SK-N-SH treated with all-trans-retinoic acid at 6 μM for 48 hours (cell line): ENCODE data around the gene AHRR.
A peak's percentile ranks its signal among the peaks of the same experiment; 100 is the strongest.
"Not testable (repeated sequence)": the region's sequence is repeated elsewhere in the genome, so short reads cannot be mapped to it uniquely, and the experiment has no call there.

Experiments used
- ATAC-seq: fragments of 200-7000 bp; cut with Tn5 transposase; 3 replicates; pipeline ENCODE4 v1.9.1; 2020; ENCODE audit warnings: mild to moderate bottlenecking, moderate library complexity
- ARNTL ChIP-seq: fragments of 450-650 bp; formaldehyde crosslinking; IDR thresholded peaks from 2 replicates; pipeline ENCODE4 v1.5.0; 2020; ENCODE audit warnings: low read depth, mild to moderate bottlenecking, moderate library complexity, borderline replicate concordance
- CSDC2 ChIP-seq: fragments of 250-450 bp; sonication (Bioruptor Pico); IDR thresholded peaks from 2 replicates; pipeline ENCODE4 v1.5.0; 2020; ENCODE audit warnings: mild to moderate bottlenecking, moderate library complexity
- CSRNP3 ChIP-seq: fragments of 250-450 bp; sonication (Bioruptor Pico); IDR thresholded peaks from 2 replicates; pipeline ENCODE4 v1.5.1; 2021; ENCODE audit warnings: mild to moderate bottlenecking, moderate library complexity
- ESRRG ChIP-seq: fragments of 250-450 bp; sonication (Bioruptor Pico); IDR thresholded peaks from 2 replicates; pipeline ENCODE4 v1.6.1; 2021; ENCODE audit warnings: mild to moderate bottlenecking
- GLIS3 ChIP-seq: fragments of 250-450 bp; sonication (Bioruptor Pico); IDR thresholded peaks from 2 replicates; pipeline ENCODE4 v1.5.0; 2020; ENCODE audit warnings: mild to moderate bottlenecking, moderate library complexity
- ISL1 ChIP-seq: fragments of 250-450 bp; sonication (Bioruptor Pico); IDR thresholded peaks from 2 replicates; pipeline ENCODE4 v2.1.2; 2022; ENCODE audit warnings: mild to moderate bottlenecking, moderate library complexity
- PPARA ChIP-seq: fragments of 250-450 bp; sonication (Bioruptor Pico); IDR thresholded peaks from 2 replicates; pipeline ENCODE4 v1.5.0; 2020; ENCODE audit warnings: mild to moderate bottlenecking, borderline replicate concordance
- RARB ChIP-seq: fragments of 250-450 bp; sonication (Bioruptor Pico); IDR thresholded peaks from 2 replicates; pipeline ENCODE4 v1.8.0; 2021; ENCODE audit warnings: mild to moderate bottlenecking, moderate library complexity
- SNAI2 ChIP-seq: fragments of 250-450 bp; sonication (Bioruptor Pico); IDR thresholded peaks from 2 replicates; pipeline ENCODE4 v1.5.0; 2020; ENCODE audit warnings: mild to moderate bottlenecking, moderate library complexity
- TCF4 ChIP-seq: fragments of 250-450 bp; sonication (Bioruptor Pico); IDR thresholded peaks from 2 replicates; pipeline ENCODE4 v1.8.0; 2021; ENCODE audit warnings: mild to moderate bottlenecking, moderate library complexity, borderline replicate concordance
- TOX ChIP-seq: fragments of 250-450 bp; sonication (Bioruptor Pico); IDR thresholded peaks from 2 replicates; pipeline ENCODE4 v1.8.0; 2021; ENCODE audit warnings: mild to moderate bottlenecking, moderate library complexity, borderline replicate concordance
- ZC3H10 ChIP-seq: fragments of 250-450 bp; sonication (Bioruptor Pico); IDR thresholded peaks from 2 replicates; pipeline ENCODE4 v1.5.1; 2021; ENCODE audit warnings: mild to moderate bottlenecking, moderate library complexity
- ZFP3 ChIP-seq: fragments of 250-450 bp; sonication (Bioruptor Pico); IDR thresholded peaks from 2 replicates; pipeline ENCODE4 v1.5.0; 2020; ENCODE audit warnings: mild to moderate bottlenecking, moderate library complexity
- ZFP30 ChIP-seq: fragments of 450-650 bp; formaldehyde crosslinking; IDR thresholded peaks from 2 replicates; pipeline ENCODE4 v1.5.0; 2022; ENCODE audit warnings: mild to moderate bottlenecking, moderate library complexity
- ZNF565 ChIP-seq: fragments of 450-650 bp; formaldehyde crosslinking; conservative IDR thresholded peaks from 2 replicates; pipeline ENCODE4 v1.5.0; 2020; ENCODE audit warnings: low read depth, mild to moderate bottlenecking, moderate library complexity
- ZNF8 ChIP-seq: fragments of 450-650 bp; formaldehyde crosslinking; IDR thresholded peaks from 2 replicates; pipeline ENCODE4 v1.5.0; 2020; ENCODE audit warnings: mild to moderate bottlenecking, moderate library complexity
- TF ChIP-seq, protein P1 (sequence below): fragments of 250-450 bp; sonication (Bioruptor Pico); IDR thresholded peaks from 2 replicates; pipeline ENCODE4 v1.8.0; 2020; ENCODE audit warnings: mild to moderate bottlenecking, moderate library complexity, borderline replicate concordance
- TF ChIP-seq, protein P2 (sequence below): fragments of 250-450 bp; sonication (Bioruptor Pico); IDR thresholded peaks from 2 replicates; pipeline ENCODE4 v1.8.0; 2021; ENCODE audit warnings: low read depth, mild to moderate bottlenecking, moderate library complexity, borderline replicate concordance
- TF ChIP-seq, protein P3 (sequence below): fragments of 250-450 bp; sonication (Bioruptor Pico); IDR thresholded peaks from 2 replicates; pipeline ENCODE4 v1.5.0; 2020; ENCODE audit warnings: mild to moderate bottlenecking, moderate library complexity

Gene AHRR

GRCh38 chr5:473551-474192 is 152.2 kb downstream of the AHRR start:
- TF ChIP-seq ZC3H10 (CRISPR knock-in tag) (no peak), ZFP30 (no peak)
- ATAC-seq: peak; percentile 50

- not testable (repeated sequence) for ATAC-seq
These were observed 152.8 kb downstream of the AHRR start for GRCh38 chr5:474232-474839.

GRCh38 chr5:474840-475661 is 153.5 kb downstream of the AHRR start:
- no peak for ATAC-seq
- TF ChIP-seq SNAI2 (CRISPR knock-in tag): no peak
- TF ChIP-seq ARNTL (CRISPR knock-in tag): no peak
- TF ChIP-seq ZC3H10 (CRISPR knock-in tag): no peak
- no peak for TF ChIP-seq ISL1 (CRISPR knock-in tag)
- no peak for TF ChIP-seq TOX (CRISPR knock-in tag)
- TF ChIP-seq, protein P1, sequence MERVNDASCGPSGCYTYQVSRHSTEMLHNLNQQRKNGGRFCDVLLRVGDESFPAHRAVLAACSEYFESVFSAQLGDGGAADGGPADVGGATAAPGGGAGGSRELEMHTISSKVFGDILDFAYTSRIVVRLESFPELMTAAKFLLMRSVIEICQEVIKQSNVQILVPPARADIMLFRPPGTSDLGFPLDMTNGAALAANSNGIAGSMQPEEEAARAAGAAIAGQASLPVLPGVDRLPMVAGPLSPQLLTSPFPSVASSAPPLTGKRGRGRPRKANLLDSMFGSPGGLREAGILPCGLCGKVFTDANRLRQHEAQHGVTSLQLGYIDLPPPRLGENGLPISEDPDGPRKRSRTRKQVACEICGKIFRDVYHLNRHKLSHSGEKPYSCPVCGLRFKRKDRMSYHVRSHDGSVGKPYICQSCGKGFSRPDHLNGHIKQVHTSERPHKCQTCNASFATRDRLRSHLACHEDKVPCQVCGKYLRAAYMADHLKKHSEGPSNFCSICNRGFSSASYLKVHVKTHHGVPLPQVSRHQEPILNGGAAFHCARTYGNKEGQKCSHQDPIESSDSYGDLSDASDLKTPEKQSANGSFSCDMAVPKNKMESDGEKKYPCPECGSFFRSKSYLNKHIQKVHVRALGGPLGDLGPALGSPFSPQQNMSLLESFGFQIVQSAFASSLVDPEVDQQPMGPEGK (CRISPR knock-in tag): no peak
- TF ChIP-seq ZFP30: no peak
- TF ChIP-seq, protein P2, sequence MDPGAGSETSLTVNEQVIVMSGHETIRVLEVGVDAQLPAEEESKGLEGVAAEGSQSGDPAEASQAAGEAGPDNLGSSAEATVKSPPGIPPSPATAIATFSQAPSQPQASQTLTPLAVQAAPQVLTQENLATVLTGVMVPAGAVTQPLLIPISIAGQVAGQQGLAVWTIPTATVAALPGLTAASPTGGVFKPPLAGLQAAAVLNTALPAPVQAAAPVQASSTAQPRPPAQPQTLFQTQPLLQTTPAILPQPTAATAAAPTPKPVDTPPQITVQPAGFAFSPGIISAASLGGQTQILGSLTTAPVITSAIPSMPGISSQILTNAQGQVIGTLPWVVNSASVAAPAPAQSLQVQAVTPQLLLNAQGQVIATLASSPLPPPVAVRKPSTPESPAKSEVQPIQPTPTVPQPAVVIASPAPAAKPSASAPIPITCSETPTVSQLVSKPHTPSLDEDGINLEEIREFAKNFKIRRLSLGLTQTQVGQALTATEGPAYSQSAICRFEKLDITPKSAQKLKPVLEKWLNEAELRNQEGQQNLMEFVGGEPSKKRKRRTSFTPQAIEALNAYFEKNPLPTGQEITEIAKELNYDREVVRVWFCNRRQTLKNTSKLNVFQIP (CRISPR knock-in tag): no peak
- no peak for TF ChIP-seq ZFP3
- TF ChIP-seq, protein P3, sequence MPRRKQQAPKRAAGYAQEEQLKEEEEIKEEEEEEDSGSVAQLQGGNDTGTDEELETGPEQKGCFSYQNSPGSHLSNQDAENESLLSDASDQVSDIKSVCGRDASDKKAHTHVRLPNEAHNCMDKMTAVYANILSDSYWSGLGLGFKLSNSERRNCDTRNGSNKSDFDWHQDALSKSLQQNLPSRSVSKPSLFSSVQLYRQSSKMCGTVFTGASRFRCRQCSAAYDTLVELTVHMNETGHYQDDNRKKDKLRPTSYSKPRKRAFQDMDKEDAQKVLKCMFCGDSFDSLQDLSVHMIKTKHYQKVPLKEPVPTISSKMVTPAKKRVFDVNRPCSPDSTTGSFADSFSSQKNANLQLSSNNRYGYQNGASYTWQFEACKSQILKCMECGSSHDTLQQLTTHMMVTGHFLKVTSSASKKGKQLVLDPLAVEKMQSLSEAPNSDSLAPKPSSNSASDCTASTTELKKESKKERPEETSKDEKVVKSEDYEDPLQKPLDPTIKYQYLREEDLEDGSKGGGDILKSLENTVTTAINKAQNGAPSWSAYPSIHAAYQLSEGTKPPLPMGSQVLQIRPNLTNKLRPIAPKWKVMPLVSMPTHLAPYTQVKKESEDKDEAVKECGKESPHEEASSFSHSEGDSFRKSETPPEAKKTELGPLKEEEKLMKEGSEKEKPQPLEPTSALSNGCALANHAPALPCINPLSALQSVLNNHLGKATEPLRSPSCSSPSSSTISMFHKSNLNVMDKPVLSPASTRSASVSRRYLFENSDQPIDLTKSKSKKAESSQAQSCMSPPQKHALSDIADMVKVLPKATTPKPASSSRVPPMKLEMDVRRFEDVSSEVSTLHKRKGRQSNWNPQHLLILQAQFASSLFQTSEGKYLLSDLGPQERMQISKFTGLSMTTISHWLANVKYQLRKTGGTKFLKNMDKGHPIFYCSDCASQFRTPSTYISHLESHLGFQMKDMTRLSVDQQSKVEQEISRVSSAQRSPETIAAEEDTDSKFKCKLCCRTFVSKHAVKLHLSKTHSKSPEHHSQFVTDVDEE (CRISPR knock-in tag): no peak
- no peak for TF ChIP-seq RARB (CRISPR knock-in tag)
- no peak for TF ChIP-seq ESRRG (CRISPR knock-in tag)
- no peak for TF ChIP-seq ZNF8 (CRISPR knock-in tag)
- no peak for TF ChIP-seq TCF4 (CRISPR knock-in tag)
- no peak for TF ChIP-seq CSDC2 (CRISPR knock-in tag)
- no peak for TF ChIP-seq GLIS3
- no peak for TF ChIP-seq PPARA (CRISPR knock-in tag)
- no peak for TF ChIP-seq ZNF565
- TF ChIP-seq, all 23 proteins: peak for 0

DNA sequence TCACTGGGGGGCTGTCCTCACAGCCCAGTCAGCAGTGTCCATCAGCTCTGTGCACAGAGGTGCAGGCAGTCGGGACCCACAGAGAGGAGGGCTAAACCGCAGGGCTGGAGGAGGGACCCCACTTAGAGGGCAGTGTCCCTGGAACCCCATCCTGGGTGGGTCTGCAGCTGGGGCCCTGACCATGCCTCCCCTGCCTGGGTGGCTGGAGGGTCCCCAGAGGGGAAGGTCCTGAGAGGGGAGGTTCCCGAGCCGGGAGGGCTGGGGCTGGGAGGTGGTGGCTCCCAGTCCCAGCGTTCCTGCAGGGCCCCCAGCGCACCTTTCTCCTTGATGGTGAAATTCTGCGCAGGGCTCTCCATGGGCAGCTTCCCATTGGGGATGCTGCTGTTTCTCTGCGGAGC is 154.2 kb downstream of the AHRR start:
- TF ChIP-seq ZNF8 (CRISPR knock-in tag): no peak
- no peak for TF ChIP-seq ZFP30
- TF ChIP-seq ARNTL (CRISPR knock-in tag): no peak
- no peak for TF ChIP-seq ZC3H10 (CRISPR knock-in tag)
- no peak for TF ChIP-seq TOX (CRISPR knock-in tag)
- TF ChIP-seq RARB (CRISPR knock-in tag): no peak
- no peak for TF ChIP-seq CSDC2 (CRISPR knock-in tag)
- TF ChIP-seq ZFP3: no peak
- TF ChIP-seq, protein P2 (CRISPR knock-in tag): no peak
- TF ChIP-seq ISL1 (CRISPR knock-in tag): no peak
- no peak for TF ChIP-seq CSRNP3 (CRISPR knock-in tag)
- TF ChIP-seq, all 23 proteins: peak for 0
- no peak for ATAC-seq
